ENCODE results near the gene BST2.

The BST2 gene

DNA sequence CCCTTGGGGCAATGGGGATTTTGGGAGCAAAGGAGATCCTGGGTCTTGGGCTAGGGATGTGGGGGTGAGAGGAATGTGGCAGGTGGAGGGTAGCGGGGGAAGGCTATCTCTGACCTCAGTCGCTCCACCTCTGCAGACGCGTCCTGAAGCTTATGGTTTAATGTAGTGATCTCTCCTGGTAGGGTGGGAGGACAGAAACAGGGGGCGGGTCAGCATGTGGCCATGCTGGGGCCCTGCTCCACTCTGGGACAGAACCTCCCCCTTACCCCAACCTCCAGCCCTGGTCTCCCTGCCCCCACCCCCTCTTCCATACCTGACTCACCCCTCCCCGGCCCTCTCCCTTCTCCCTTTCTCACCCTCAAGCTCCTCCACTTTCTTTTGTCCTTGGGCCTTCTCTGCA is 1.4 kb downstream of the BST2 start:
- Histone ChIP-seq H3K4me2 (ENCODE audit: low read depth, low read length, poor library complexity, severe bottlenecking) (peak overlapping the region; percentile 63), H3K79me2 (ENCODE audit: insufficient read depth, low read length) (peaks cover 8% of the 10 kb centered on the region; the same call in 1 of the 2 replicates), H3K9ac (ENCODE audit: low read length) (peak overlapping the region; percentile 49), H3K27ac (ENCODE audit: low read depth, low read length) (peak overlapping the region; percentile 69; the same call in 1 of the 2 replicates), H4K20me1 (ENCODE audit: low read depth, low read length) (no peaks in the 10 kb centered on the region), H3K9me3 (ENCODE audit: insufficient read depth, low read length) (no peaks in the 10 kb centered on the region), H3K27me3 (ENCODE audit: low read length) (no peaks in the 10 kb centered on the region), H3K4me3 (ENCODE audit: insufficient read depth, low read length, poor library complexity, severe bottlenecking) (peak overlapping the region; percentile 53), H3K36me3 (ENCODE audit: low read length) (no peaks in the 10 kb centered on the region), H3F3A (ENCODE audit: insufficient read depth) (peaks cover 7% of the 10 kb centered on the region; the same call in 1 of the 2 replicates), H2AFZ (ENCODE audit: low read depth, low read length, severe bottlenecking) (no peak overlapping the region), H3K9me2 (replicated peaks; ENCODE audit: insufficient read depth, low read length) (no peaks in the 10 kb centered on the region)
- TF ChIP-seq, protein P1, sequence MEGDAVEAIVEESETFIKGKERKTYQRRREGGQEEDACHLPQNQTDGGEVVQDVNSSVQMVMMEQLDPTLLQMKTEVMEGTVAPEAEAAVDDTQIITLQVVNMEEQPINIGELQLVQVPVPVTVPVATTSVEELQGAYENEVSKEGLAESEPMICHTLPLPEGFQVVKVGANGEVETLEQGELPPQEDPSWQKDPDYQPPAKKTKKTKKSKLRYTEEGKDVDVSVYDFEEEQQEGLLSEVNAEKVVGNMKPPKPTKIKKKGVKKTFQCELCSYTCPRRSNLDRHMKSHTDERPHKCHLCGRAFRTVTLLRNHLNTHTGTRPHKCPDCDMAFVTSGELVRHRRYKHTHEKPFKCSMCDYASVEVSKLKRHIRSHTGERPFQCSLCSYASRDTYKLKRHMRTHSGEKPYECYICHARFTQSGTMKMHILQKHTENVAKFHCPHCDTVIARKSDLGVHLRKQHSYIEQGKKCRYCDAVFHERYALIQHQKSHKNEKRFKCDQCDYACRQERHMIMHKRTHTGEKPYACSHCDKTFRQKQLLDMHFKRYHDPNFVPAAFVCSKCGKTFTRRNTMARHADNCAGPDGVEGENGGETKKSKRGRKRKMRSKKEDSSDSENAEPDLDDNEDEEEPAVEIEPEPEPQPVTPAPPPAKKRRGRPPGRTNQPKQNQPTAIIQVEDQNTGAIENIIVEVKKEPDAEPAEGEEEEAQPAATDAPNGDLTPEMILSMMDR (IDR thresholded peaks at IDR 0.05; ENCODE audit: insufficient read depth, low read length, poor library complexity, severe bottlenecking) = no peak
- no peak for TF ChIP-seq EZH2phosphoT487 (conservative IDR thresholded peaks at IDR 0.05; ENCODE audit: low read length)

DNA sequence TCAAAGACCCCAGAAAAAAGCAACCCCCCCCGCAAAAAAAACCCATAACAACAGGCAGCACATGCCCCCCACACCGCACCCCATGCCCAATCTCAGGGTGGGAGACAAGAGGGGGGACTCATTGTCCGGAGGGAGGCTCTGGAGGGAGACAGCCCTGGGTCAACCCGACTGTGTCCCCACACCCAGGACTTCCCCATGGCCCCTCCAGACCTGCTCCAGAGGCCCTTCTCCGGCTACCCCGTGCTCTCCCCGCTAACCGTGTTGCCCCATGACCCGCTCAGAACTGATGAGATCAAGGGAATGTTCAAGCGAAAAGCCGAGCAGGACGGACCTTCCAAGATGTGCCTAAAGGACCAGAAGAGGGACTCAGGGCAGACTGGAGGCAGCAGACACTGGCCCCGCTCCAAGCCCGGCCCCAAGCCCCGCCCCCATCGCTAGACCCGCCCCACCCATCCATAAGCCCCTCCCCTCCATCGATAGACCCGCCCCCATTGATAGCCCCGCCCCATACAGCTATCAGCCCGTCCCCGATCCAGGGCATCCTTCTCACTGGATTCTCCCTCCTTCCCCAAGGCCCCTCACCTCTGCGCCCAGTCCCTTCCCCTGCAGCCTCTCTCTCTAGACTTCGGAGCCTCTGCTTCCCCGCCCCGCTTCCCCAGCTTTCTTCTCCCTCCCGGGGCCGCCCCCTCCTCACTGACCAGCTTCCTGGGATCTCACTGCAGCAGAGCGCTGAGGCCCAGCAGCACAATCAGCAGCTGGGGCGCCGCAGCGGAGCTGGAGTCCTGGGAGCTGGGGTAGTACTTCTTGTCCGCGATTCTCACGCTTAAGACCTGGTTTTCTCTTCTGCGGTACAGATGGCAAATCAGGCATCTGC is 2.2 kb downstream of the BST2 start:
- no peak overlapping the region for H3K4me2 ChIP-seq (ENCODE audit: low read depth, low read length, poor library complexity, severe bottlenecking)
- no peak overlapping the region for H2AFZ ChIP-seq (ENCODE audit: low read depth, low read length, severe bottlenecking)
- no peak overlapping the region for H3K4me3 ChIP-seq (ENCODE audit: insufficient read depth, low read length, poor library complexity, severe bottlenecking)
- H3K9me3 ChIP-seq (ENCODE audit: insufficient read depth, low read length) = no peaks in the 10 kb centered on the region
- H3K9ac ChIP-seq (ENCODE audit: low read length) = no peak overlapping the region
- no peaks in the 10 kb centered on the region for H3K27me3 ChIP-seq (ENCODE audit: low read length)
- no peak overlapping the region for H3K27ac ChIP-seq (ENCODE audit: low read depth, low read length)
- peaks cover 7% of the 10 kb centered on the region; the same call in 1 of the 2 replicates for H3F3A ChIP-seq (ENCODE audit: insufficient read depth)
- H4K20me1 ChIP-seq (ENCODE audit: low read depth, low read length) = no peaks in the 10 kb centered on the region
- TF ChIP-seq, protein P1 (IDR thresholded peaks at IDR 0.05; ENCODE audit: insufficient read depth, low read length, poor library complexity, severe bottlenecking) = no peak
- TF ChIP-seq EZH2phosphoT487 (conservative IDR thresholded peaks at IDR 0.05; ENCODE audit: low read length) = no peak
- peaks cover 8% of the 10 kb centered on the region; the same call in 1 of the 2 replicates for H3K79me2 ChIP-seq (ENCODE audit: insufficient read depth, low read length)
- H3K36me3 ChIP-seq (ENCODE audit: low read length) = no peaks in the 10 kb centered on the region
- no peaks in the 10 kb centered on the region for H3K9me2 ChIP-seq (replicated peaks; ENCODE audit: insufficient read depth, low read length)

DNA sequence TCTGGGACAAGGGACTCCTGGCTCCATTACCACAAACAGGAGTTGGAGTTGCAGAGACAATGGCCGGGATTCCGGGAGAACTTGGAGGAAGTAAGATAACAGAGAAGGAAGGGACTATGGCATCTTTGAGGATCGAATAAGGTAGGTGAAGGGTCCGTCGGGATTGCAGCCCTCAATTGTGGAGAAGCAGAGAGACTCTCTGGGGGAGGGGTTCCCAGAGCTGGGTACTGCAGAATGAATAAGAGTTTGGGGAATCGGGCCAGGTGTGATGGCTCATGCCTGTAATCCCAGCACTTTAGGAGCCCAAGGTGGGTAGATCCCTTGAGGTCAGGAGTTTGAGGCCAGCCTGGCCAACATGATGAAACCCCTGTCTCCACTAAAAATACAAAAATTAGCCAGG is 3.8 kb downstream of the BST2 start:
- H3K79me2 ChIP-seq (ENCODE audit: insufficient read depth, low read length) = peaks cover 8% of the 10 kb centered on the region; the same call in 1 of the 2 replicates
- H2AFZ ChIP-seq (ENCODE audit: low read depth, low read length, severe bottlenecking) = no peak overlapping the region
- no peaks in the 10 kb centered on the region for H3K9me3 ChIP-seq (ENCODE audit: insufficient read depth, low read length)
- H3K4me3 ChIP-seq (ENCODE audit: insufficient read depth, low read length, poor library complexity, severe bottlenecking) = no peak overlapping the region
- TF ChIP-seq, protein P1 (IDR thresholded peaks at IDR 0.05; ENCODE audit: insufficient read depth, low read length, poor library complexity, severe bottlenecking) = no peak
- TF ChIP-seq EZH2phosphoT487 (conservative IDR thresholded peaks at IDR 0.05; ENCODE audit: low read length) = no peak
- peaks cover 3% of the 10 kb centered on the region; the same call in 1 of the 2 replicates for H3F3A ChIP-seq (ENCODE audit: insufficient read depth)
- H3K27ac ChIP-seq (ENCODE audit: low read depth, low read length) = no peak overlapping the region
- no peaks in the 10 kb centered on the region for H3K27me3 ChIP-seq (ENCODE audit: low read length)
- no peak overlapping the region for H3K4me2 ChIP-seq (ENCODE audit: low read depth, low read length, poor library complexity, severe bottlenecking)
- no peak overlapping the region for H3K9ac ChIP-seq (ENCODE audit: low read length)
- H3K36me3 ChIP-seq (ENCODE audit: low read length) = no peaks in the 10 kb centered on the region
- no peaks in the 10 kb centered on the region for H4K20me1 ChIP-seq (ENCODE audit: low read depth, low read length)
- H3K9me2 ChIP-seq (replicated peaks; ENCODE audit: insufficient read depth, low read length) = no peaks in the 10 kb centered on the region
